GM19324 (cell line): Measurements from ENCODE around the gene GABRG3.

Experiments used
- ATAC-seq: cut with Tn5 transposase; IDR thresholded peaks from one replicate; pipeline ENCODE4 v1.9.1; 2021; ENCODE audit warnings: mild to moderate bottlenecking, moderate library complexity; ENCODE audit not compliant: unreplicated experiment, low FRiP score

The GABRG3 gene

GRCh38 chr15:27091270-27091940 is 120.4 kb downstream of the GABRG3 start:
- ATAC-seq: no peak

- no peak for ATAC-seq
Observed at GRCh38 chr15:27092390-27092789, 121.4 kb downstream of the GABRG3 start.

GRCh38 chr15:27094235-27094634 is 123.3 kb downstream of the GABRG3 start:
- no peak for ATAC-seq

GRCh38 chr15:27095886-27096624 is 125.1 kb downstream of the GABRG3 start:
- no peak for ATAC-seq

GRCh38 chr15:27097506-27097905 is 126.5 kb downstream of the GABRG3 start:
- ATAC-seq: no peak

GRCh38 chr15:27101982-27102381 is 131.0 kb downstream of the GABRG3 start:
- no peak for ATAC-seq

- no peak for ATAC-seq
Observed at GRCh38 chr15:27111323-27111722, 140.3 kb downstream of the GABRG3 start.

- no peak for ATAC-seq
Observed at GRCh38 chr15:27114473-27114872, 143.5 kb downstream of the GABRG3 start.

- no peak for ATAC-seq
Observed at GRCh38 chr15:27119695-27120266, 148.8 kb downstream of the GABRG3 start.

- no peak for ATAC-seq
Observed at GRCh38 chr15:27121672-27122071, 150.7 kb downstream of the GABRG3 start.

GRCh38 chr15:27123291-27123690 is 152.3 kb downstream of the GABRG3 start:
- ATAC-seq: no peak

GRCh38 chr15:27123808-27124207 is 152.8 kb downstream of the GABRG3 start:
- ATAC-seq: no peak

GRCh38 chr15:27124287-27124871 is 153.4 kb downstream of the GABRG3 start:
- ATAC-seq: no peak

- no peak for ATAC-seq
Observed at GRCh38 chr15:27125185-27125584, 154.2 kb downstream of the GABRG3 start.

GRCh38 chr15:27126449-27126848 is 155.5 kb downstream of the GABRG3 start:
- no peak for ATAC-seq

- no peak for ATAC-seq
Observed at GRCh38 chr15:27127815-27128570, 157.0 kb downstream of the GABRG3 start.

GRCh38 chr15:27133249-27133648 is 162.3 kb downstream of the GABRG3 start:
- ATAC-seq: no peak

GRCh38 chr15:27134481-27134880 is 163.5 kb downstream of the GABRG3 start:
- ATAC-seq: no peak

- no peak for ATAC-seq
Observed at GRCh38 chr15:27135151-27135550, 164.2 kb downstream of the GABRG3 start.

GRCh38 chr15:27137127-27137526 is 166.1 kb downstream of the GABRG3 start:
- no peak for ATAC-seq

GRCh38 chr15:27165590-27165989 is 194.6 kb downstream of the GABRG3 start:
- no peak for ATAC-seq
